ENCODE data around the gene SLX9. TPM values are rescaled to one million over a fixed set of nuclear protein-coding genes. Genes with fewer than 3 reads are reported as not detected.
"Not testable (repeated sequence)": the region's sequence is repeated elsewhere in the genome, so short reads cannot be mapped to it uniquely, and the experiment has no call there.

SLX9 gene
- total RNA-seq, 4 donors from 2014 or later = 8.1 to 46.0 (median 16.6) TPM

GRCh38 chr21:45020629-45021427 lies 81.0 kb downstream of the SLX9 start:
- DNase-seq = no peak
- Histone ChIP-seq H3K9me3 (no peaks in the 10 kb centered on the region), H3K4me1 (peaks cover 0 to 12% (median 9%) of the 10 kb centered on the region in 4 donors), H3K27ac (no peak overlapping the region), H3K27me3 (peaks cover 35% of the 10 kb centered on the region), H3K36me3 (no peaks in the 10 kb centered on the region), H3K4me3 (no peak overlapping the region)
- intact Hi-C loops (cut with DNase I; ENCODE audit: low total_unique reads) = no loop called here
- in situ Hi-C loops (cut with MboI; ENCODE audit: low pct_ligation_motif_present in 1 of 4, low pct_unique_long_range_greater_than_20kb in 1 of 4, low sequenced_read_pairs in 3 of 4) = no loop called here
- TF ChIP-seq POLR2A (IDR thresholded peaks at IDR 0.05) (no peak), EP300 (IDR thresholded peaks at IDR 0.05; ENCODE audit: low read depth) (no peak), CTCF (IDR thresholded peaks at IDR 0.05) (no peak), POLR2AphosphoS5 (IDR thresholded peaks at IDR 0.05) (no peak)
- WGBS, 2 donors (ENCODE audit: low coverage in 1 of 2) = 42 to 78% methylated on average over 3 to 25 of the region's 28 CpGs

- H3K4me1 ChIP-seq = peaks cover 0 to 12% (median 9%) of the 10 kb centered on the region in 4 donors
- intact Hi-C loops (cut with DNase I; ENCODE audit: low total_unique reads) (no loop called here), in situ Hi-C loops (cut with MboI; ENCODE audit: low pct_ligation_motif_present in 1 of 4, low pct_unique_long_range_greater_than_20kb in 1 of 4, low sequenced_read_pairs in 3 of 4) (no loop called here)
- no peaks in the 10 kb centered on the region for H3K9me3 ChIP-seq
- H3K36me3 ChIP-seq = no peaks in the 10 kb centered on the region
- H3K4me3 ChIP-seq = no peak overlapping the region
- TF ChIP-seq EP300 (IDR thresholded peaks at IDR 0.05; ENCODE audit: low read depth) = no peak
- no peak for TF ChIP-seq POLR2AphosphoS5 (IDR thresholded peaks at IDR 0.05)
- no peak for TF ChIP-seq POLR2A (IDR thresholded peaks at IDR 0.05)
- TF ChIP-seq CTCF (IDR thresholded peaks at IDR 0.05) = no peak
- H3K27ac ChIP-seq = no peak overlapping the region
- WGBS, 2 donors (ENCODE audit: low coverage in 1 of 2) = 84 to 95% methylated on average over 8 to 30 of the region's 31 CpGs
- peaks cover 29% of the 10 kb centered on the region for H3K27me3 ChIP-seq
- DNase-seq = no peak
Measured at GRCh38 chr21:45021428-45022347, 81.9 kb downstream of the SLX9 start.

GRCh38 chr21:45022348-45022675 lies 82.5 kb downstream of the SLX9 start:
- no peak overlapping the region for H3K27ac ChIP-seq
- peaks cover 25% of the 10 kb centered on the region for H3K27me3 ChIP-seq
- intact Hi-C loops (cut with DNase I; ENCODE audit: low total_unique reads) (no loop called here), in situ Hi-C loops (cut with MboI; ENCODE audit: low pct_ligation_motif_present in 1 of 4, low pct_unique_long_range_greater_than_20kb in 1 of 4, low sequenced_read_pairs in 3 of 4) (no loop called here)
- no peak for DNase-seq
- no peaks in the 10 kb centered on the region for H3K9me3 ChIP-seq
- peaks cover 0 to 12% (median 9%) of the 10 kb centered on the region in 4 donors for H3K4me1 ChIP-seq
- TF ChIP-seq CTCF (IDR thresholded peaks at IDR 0.05) (no peak), POLR2AphosphoS5 (IDR thresholded peaks at IDR 0.05) (no peak), POLR2A (IDR thresholded peaks at IDR 0.05) (no peak), EP300 (IDR thresholded peaks at IDR 0.05; ENCODE audit: low read depth) (no peak)
- WGBS, 2 donors (ENCODE audit: low coverage in 1 of 2) = 81% methylated on average over 8 of the region's 8 CpGs; no CpG with 5 or more reads in 1 of the 2 donors
- H3K36me3 ChIP-seq = no peaks in the 10 kb centered on the region
- no peak overlapping the region for H3K4me3 ChIP-seq

- Histone ChIP-seq H3K27ac (no peak overlapping the region), H3K36me3 (no peaks in the 10 kb centered on the region), H3K9me3 (no peaks in the 10 kb centered on the region), H3K4me1 (peaks cover 0 to 12% (median 9%) of the 10 kb centered on the region in 4 donors), H3K4me3 (no peak overlapping the region), H3K27me3 (peaks cover 21% of the 10 kb centered on the region)
- DNase-seq = no peak
- in situ Hi-C loops (cut with MboI; ENCODE audit: low pct_ligation_motif_present in 1 of 4, low pct_unique_long_range_greater_than_20kb in 1 of 4, low sequenced_read_pairs in 3 of 4) (no loop called here), intact Hi-C loops (cut with DNase I; ENCODE audit: low total_unique reads) (no loop called here)
- TF ChIP-seq CTCF (IDR thresholded peaks at IDR 0.05) (no peak), POLR2A (IDR thresholded peaks at IDR 0.05) (no peak), POLR2AphosphoS5 (IDR thresholded peaks at IDR 0.05) (no peak), EP300 (IDR thresholded peaks at IDR 0.05; ENCODE audit: low read depth) (no peak)
- 93% methylated on average over 3 to 5 of the region's 5 CpGs for WGBS, 2 donors (ENCODE audit: low coverage in 1 of 2)
Measured at GRCh38 chr21:45022736-45023135, 82.9 kb downstream of the SLX9 start.

- H3K27ac ChIP-seq; H3K36me3 ChIP-seq; H3K27me3 ChIP-seq; intact Hi-C loops (cut with DNase I; ENCODE audit: low total_unique reads); DNase-seq; H3K4me1 ChIP-seq; H3K4me3 ChIP-seq; H3K9me3 ChIP-seq; in situ Hi-C loops (cut with MboI; ENCODE audit: low pct_ligation_motif_present in 1 of 4, low pct_unique_long_range_greater_than_20kb in 1 of 4, low sequenced_read_pairs in 3 of 4): not testable (repeated sequence)
- 84 to 96% methylated on average over 3 to 4 of the region's 4 CpGs for WGBS, 2 donors (ENCODE audit: low coverage in 1 of 2)
Measured at GRCh38 chr21:45024516-45024915, 84.7 kb downstream of the SLX9 start.

Measured in transverse colon (tissue), 4 donors.